HG02870 (cell line): Measurements from ENCODE around the gene CLEC16A.
A peak's percentile ranks its signal among the peaks of the same experiment; 100 is the strongest.

Source experiments
- ATAC-seq: cut with Tn5 transposase; IDR thresholded peaks from one replicate; pipeline ENCODE4 v1.9.1; 2021; ENCODE audit warnings: mild to moderate bottlenecking, moderate library complexity; ENCODE audit not compliant: unreplicated experiment

Gene CLEC16A

DNA sequence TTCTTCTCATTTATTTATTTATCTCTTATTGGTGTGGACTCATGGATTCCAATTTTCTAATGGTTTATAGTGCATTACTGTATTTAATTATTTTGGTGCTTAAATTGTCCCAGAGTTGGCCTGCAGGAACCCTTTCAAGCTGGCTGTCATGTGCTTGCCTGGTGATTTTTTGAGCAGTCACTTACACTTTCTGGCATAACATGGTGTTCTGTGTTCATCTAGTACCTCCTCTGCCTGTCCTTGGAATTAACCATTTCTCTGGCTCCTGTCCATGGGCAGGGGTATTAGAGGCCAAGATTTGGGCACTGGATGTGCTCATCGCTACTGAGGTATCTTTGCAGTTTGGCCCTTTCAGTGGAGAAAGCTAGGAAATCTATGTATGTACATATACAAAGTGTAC lies 67.0 kb downstream of the CLEC16A start:
- no peak for ATAC-seq

- ATAC-seq = no peak
These were observed 68.5 kb downstream of the CLEC16A start for GRCh38 chr16:11012841-11013240.

GRCh38 chr16:11014136-11014535 lies 69.8 kb downstream of the CLEC16A start:
- ATAC-seq = no peak

DNA sequence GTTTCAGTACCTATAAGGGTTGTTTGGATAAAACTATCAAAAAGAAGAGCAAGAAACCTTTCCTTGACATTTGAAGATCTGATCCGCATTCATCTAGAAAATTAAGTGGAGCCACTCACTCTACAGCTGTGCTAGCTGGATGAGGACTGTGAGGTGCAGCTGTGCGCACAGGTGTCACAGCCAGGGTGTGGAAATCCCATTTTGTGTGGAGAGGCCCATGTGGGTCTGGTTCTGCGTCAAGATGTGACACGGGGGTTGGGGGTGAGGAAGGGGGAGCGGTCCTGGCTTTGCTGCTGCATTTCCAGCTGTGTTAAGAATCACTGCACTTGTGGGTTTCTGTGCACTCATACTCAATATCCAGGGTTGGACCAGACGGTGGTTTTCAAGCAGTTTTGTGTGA lies 70.7 kb downstream of the CLEC16A start:
- no peak for ATAC-seq

- no peak for ATAC-seq
These were observed 71.2 kb downstream of the CLEC16A start for GRCh38 chr16:11015607-11016006.

GRCh38 chr16:11016524-11016988 lies 72.2 kb downstream of the CLEC16A start:
- no peak for ATAC-seq

- no peak for ATAC-seq
These were observed 72.6 kb downstream of the CLEC16A start for GRCh38 chr16:11016993-11017392.

DNA sequence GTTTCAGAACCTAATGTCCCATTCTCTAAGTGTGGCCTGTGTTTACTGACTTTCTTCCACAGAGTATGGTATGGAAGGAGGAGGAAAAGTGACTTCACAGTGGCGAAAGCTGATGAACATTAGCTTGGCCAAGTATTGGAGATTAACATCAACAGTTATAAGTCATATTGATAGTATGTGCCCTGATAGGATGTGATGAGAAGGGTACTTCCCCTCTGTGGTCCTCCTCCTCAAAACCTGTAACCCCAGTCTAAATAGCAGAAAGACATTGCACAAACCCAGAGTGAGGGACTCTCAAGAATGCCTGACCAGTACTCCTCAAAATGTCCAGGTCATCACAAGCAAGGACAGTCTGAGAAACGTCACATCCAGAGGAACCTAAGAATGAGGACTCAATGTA lies 73.1 kb downstream of the CLEC16A start:
- ATAC-seq = no peak

GRCh38 chr16:11020388-11020787 lies 76.0 kb downstream of the CLEC16A start:
- no peak for ATAC-seq

DNA sequence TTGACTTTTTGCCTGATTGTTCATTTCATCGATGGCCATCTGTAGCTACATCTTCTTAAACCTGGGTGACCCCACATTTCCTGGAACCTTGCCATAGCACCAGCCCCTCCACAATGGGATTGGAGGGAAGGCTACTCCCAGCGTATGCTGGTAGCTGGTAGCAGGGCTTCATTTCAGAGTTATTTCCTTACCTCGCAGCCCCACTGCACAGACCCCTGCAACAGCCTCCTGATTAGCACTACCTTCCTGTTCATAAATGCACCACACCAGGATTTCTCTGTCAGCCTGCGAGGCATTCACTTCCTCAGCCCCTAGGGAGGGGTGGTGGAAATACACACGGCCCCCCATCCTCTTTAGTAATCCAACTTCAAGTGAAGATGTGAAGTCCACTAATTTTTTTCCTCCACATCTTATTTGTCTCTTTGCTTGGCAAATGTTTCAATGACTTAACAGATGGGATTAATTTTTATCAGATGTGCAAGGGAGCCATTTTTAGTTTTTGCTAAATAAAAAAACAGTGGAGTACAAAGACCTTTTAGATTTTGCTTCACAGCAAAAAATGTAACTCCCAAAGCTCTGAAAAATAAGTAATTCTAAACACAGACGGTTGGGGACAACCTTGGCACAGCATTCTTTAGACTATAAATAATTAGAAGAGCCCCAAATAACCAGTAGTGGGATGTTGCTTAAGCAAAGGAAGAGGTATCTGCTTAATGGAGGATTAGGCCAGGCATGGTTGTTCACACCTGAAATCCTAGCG lies 76.6 kb downstream of the CLEC16A start:
- ATAC-seq = no peak

- no peak for ATAC-seq
These were observed 77.6 kb downstream of the CLEC16A start for GRCh38 chr16:11022002-11022401.

- no peak for ATAC-seq
These were observed 79.1 kb downstream of the CLEC16A start for GRCh38 chr16:11023262-11024039.

DNA sequence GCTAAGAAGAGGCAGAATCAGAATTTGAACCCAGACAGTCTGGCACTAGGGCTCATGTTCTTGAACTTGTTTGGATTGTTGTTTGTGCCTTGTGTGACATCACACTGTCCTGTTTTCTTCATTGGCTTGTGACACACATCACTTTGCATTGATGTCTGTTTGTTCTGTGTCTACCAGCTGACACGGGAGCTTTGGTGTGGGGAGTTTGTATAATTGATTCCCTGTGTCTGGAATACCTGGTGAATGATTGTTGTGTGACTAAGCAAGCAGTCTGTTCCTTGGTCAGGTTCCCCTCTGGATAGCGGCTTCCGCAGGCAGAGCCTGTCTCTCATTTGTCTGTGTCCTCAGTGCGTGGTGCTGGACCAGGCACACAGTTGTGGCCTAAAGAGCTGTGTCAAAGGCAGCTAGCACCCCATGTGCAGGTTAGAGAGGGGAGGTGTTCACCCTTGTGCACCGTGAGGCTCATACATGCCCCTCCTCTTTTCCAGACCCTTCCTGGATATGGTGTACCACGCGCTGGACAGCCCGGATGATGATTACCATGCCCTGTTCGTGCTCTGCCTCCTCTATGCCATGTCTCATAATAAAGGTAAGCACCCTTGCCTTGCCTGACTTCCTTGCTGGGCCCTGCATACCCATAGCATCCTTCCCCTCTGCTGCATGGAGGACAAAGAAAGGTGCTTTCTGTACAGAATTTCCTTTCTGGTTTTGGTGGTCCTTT lies 80.1 kb downstream of the CLEC16A start:
- ATAC-seq = peak; percentile 39

- peak; percentile 87 for ATAC-seq
These were observed 80.8 kb downstream of the CLEC16A start for GRCh38 chr16:11025120-11025531.

GRCh38 chr16:11029948-11030347 lies 85.6 kb downstream of the CLEC16A start:
- no peak for ATAC-seq

- no peak for ATAC-seq
These were observed 86.7 kb downstream of the CLEC16A start for GRCh38 chr16:11030990-11031510.

- no peak for ATAC-seq
These were observed 87.9 kb downstream of the CLEC16A start for GRCh38 chr16:11032000-11032921.

DNA sequence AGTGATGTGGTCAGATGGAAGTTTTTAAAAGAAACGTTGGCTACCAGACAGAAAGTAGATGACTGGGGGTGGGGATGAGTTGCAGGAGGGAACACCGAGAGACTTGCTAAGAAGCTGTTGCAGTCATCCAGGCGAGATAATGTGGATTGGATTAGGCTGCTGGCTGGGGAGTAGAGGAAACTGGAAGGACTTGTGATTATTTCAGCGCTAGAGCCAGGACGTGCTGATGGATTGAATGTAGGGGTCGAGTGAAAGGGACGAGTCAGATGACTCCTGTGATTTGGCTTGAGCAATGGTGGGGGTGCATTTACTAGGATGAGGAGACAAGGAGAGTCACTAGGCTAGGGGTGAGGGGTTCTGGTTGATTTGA lies 88.5 kb downstream of the CLEC16A start:
- no peak for ATAC-seq

- no peak for ATAC-seq
These were observed 89.5 kb downstream of the CLEC16A start for GRCh38 chr16:11033629-11034420.
